SIG-M5 treated with dmso at 0.1 percent for 504 hours (cell line): Measurements from ENCODE around the gene GTF2F2.
A peak's percentile ranks its signal among the peaks of the same experiment; 100 is the strongest.
"Not testable (repeated sequence)": the region's sequence is repeated elsewhere in the genome, so short reads cannot be mapped to it uniquely, and the experiment has no call there.

Experiments
- DNase-seq: peaks from one replicate; lab custom pipeline; 2025; ENCODE audit not compliant: unreplicated experiment; lab: John Stamatoyannopoulos, UW

The GTF2F2 gene

GRCh38 chr13:45244736-45245135 is 124.4 kb downstream of the GTF2F2 start:
- DNase-seq = not testable (repeated sequence)

- no peak for DNase-seq
These were observed 129.4 kb downstream of the GTF2F2 start for GRCh38 chr13:45249662-45250061.

GRCh38 chr13:45254396-45254795 is 134.1 kb downstream of the GTF2F2 start:
- DNase-seq = no peak

DNA sequence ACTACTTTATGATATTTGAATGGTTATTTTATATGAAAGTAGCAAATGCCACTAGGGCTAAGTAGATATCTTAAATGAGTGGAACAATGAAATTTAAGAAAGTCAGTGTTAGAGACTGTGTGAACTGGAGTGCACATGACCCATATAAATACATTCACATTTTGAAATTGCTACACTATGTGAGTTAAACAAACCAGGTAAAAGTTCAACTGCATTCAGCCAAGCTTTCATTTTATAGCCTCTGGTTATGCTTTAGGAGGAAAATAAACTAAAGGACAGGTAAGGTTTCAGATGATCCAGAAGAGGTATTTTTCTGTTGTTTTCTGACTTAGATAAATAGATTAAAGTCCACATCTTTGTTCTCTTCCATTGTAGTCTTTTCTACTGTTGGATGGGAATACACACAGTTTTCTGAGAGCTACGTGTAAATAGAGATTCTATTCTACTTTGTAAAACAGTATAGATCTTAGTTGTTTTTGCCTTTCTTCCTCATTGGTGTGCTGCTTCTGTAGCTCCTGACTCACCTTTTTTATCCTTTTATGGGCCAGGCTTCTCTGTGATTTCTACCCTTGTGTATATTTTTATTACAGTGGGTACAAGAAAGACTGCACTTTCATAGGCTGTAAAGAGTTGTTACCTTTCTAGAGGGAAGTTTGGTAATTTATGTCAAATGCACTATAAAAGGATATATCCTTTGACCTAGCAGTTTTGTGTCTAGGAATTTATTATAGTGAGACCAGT is 135.1 kb downstream of the GTF2F2 start:
- no peak for DNase-seq

DNA sequence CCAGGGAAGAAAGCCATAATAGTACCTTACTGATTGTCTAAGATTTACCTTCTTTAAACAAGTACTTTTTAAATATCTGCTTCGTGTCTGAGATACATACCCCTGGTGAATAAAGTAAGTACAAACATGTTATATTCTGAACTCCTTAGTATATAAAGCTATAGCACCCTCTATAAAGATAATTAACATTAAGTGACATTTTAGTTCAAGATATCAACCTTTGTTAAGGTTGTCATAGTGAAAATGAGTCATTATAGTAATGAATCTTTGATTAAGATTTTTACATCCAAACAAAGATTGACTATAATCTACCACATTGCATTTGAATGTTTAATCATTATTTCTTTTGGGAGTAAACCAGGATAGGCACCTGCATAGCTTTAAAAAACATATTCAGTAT is 135.9 kb downstream of the GTF2F2 start:
- no peak for DNase-seq

DNA sequence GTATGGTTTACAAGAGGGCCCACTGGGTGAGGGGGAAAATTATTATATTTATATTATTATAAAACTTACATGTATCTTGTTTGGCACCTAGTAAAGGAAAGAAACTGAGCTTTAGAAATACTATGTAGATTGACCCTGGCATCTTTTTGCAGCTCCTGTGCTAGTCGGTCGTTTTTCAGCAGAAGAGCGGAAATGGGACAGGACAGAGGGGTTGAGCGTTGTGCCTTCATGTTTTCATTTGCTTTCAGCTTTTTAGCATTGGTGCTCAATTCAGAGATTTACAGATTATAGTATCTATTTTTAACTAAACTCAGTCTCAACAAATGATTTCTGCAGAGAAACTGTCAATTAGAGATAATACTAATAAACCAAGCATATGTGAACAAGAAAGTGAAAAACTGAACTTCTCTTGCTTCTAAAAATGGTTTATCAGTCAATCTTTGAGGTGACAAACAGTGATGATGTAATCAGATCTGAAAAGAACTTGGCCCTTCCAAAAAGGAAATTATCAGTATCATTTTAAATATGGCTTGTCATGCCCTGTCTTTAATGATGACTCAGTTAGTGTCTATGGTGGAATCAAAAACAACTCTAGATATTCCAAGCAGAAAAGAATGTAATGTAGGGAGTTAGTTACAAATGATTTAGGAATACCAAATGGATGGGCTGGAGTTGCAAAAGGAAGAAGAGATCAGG is 137.5 kb downstream of the GTF2F2 start:
- peak; percentile 16 for DNase-seq

GRCh38 chr13:45258334-45258675 is 138.0 kb downstream of the GTF2F2 start:
- DNase-seq = no peak

DNA sequence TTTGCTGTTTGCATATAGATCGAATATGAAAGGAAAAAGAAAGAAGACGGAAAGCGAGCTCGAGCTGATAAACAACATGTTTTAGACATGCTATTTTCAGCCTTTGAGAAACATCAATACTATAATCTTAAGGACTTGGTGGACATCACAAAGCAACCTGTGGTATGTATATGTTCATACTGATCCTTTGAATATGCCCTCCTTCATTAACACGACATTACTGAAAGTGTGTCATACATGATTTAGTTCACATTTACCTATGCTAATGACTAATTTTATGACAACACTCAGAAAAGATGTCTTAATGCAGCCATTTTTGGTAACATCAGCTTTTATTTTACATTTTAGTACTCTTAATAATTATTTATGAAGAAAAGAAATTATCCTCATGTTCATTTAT is 146.9 kb downstream of the GTF2F2 start:
- DNase-seq = no peak

GRCh38 chr13:45269204-45269603 is 148.9 kb downstream of the GTF2F2 start:
- no peak for DNase-seq

DNA sequence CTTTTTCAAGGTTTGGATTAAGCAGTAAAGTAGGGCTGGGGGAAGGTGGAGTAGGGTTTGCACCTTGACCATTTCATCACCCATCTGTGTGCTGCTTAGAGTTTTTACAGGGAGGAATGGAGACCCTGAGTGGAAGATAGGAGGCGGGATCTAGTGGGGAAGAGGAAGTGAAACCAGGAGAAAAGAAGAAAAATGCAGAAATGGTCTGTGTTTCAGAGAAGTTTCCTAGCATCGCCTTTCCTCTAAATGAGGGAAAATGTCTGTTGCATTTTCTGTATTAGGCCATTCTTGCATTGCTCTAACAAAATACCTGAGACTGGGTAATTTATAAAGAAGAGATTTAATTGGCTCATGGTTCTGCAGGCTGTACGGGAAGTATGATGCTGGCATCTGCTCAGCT is 156.6 kb downstream of the GTF2F2 start:
- peak; percentile 81 for DNase-seq

GRCh38 chr13:45278096-45278645 is 157.9 kb downstream of the GTF2F2 start:
- no peak for DNase-seq

GRCh38 chr13:45280011-45280410 is 159.7 kb downstream of the GTF2F2 start:
- no peak for DNase-seq

GRCh38 chr13:45280751-45281634 is 160.7 kb downstream of the GTF2F2 start:
- peak; percentile 25 for DNase-seq

DNA sequence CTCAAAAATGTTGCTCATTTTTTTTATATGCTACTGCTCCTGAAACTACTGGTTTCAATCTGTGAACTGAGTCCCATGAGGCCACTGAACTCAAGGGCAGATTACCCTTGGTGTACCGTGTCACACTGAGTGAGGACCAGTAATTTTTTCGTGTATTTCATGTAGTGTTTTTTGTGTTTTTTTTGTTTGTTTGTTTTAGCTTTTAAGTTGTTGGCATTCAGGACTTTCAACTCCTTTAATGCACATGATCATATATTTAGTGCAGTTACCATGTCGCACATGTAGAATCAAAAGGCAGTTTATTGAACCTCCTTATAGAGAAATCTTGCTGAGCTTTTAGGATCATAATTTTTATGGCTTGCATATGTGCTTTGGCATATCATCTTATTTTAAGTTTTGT is 162.7 kb downstream of the GTF2F2 start:
- no peak for DNase-seq

DNA sequence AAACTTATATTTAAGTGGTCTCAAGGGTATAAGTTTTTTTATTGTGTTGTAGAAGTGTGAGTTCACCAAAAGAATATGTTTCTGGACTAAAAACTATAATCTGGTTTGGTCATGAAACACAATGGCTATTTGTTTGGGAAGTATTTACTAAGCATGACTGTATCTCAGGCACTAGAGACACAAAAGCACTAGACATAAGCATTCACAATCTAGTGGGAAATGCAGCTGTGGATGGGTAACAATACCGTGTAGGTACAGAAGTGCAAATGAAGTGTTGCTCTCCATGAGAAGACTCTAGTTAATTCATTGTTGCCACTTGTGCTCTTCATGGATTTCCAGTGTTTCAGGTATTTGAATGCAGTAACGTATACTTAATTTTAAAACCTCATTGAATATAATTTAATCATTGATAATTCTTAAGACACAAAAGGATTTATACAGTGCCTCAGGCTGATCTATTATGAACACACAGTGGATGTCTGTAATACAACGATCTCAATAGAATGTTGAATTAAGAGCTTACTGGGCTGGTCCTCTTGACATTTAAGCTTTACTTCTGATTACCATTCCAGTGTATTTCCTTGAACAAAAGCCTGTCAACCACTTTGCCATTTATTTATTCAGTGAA is 169.7 kb downstream of the GTF2F2 start:
- DNase-seq = no peak

DNA sequence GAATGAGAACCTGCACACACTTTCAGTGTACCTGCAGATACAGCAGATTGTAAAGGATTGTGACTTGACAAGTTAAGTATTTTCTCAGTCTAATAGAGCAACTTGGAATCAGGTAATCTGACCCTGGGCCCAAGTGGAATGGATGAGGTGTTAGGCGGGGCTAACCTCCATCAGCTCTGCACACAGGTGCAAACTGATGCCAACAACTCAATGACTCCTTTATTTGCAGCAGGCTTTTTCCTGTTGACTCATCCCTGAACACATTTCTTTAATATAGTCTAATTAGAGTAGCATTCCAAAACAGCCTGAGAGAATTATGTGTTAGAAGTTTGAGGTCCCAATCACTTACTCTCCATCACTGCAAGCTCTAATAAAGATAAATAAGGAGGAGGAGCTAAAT is 171.9 kb downstream of the GTF2F2 start:
- no peak for DNase-seq

- DNase-seq = no peak
These were observed 175.2 kb downstream of the GTF2F2 start for GRCh38 chr13:45295536-45295935.

DNA sequence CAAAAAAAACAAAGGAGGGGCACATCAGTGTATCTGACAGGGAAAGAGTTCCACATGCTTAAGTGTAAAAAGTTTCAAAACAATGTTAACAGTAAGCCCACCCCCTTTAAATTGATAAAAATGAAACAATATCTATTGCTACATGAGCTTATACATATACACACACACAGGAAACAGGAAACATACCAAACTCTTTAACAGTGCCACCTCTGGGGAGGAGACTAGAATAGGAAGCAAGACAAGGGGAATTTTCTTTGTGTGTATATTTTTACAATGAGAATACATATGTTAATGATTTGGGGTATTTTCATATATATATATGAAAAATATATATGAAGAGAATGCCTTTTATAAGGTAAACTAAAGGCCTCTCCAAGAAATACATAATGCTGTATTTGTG is 175.9 kb downstream of the GTF2F2 start:
- DNase-seq = no peak

- no peak for DNase-seq
These were observed 177.3 kb downstream of the GTF2F2 start for GRCh38 chr13:45297456-45298205.

DNA sequence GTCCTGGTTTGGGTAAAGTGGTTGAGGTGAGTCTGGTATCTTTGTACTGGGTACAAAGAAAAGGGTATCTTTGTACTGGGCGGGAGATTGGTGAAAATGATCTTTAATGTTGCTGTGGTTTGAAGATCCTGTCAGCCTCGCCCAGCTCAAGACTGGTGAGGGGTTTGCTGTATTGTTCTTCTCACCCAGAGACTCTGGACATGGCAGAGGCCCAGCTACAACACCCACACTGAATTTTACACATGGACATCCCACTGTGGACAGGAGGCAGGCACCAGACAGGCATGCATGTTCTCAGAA is 177.8 kb downstream of the GTF2F2 start:
- no peak for DNase-seq

DNA sequence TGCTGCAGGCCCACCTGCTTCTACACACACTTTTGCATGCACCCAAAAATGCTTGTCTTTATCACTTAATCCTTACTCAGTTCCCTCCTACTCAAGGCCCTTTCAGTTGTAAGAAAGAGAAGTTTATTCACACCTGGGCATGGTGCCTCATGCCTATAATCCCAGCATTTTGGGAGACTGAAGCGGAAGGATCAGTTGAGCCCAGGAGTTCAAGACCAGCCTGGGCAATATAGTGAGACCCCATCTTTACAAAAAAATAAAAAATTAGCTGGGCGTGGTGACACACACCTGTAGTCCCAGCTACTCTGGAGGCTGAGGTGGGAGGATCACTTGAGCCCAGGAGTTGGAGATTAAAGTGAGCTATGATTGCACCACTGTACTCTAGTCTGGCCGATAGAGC is 178.2 kb downstream of the GTF2F2 start:
- DNase-seq = not testable (repeated sequence)
